Testis (tissue), 2 donors: Measurements from ENCODE around the gene GLIS1.

Experiments used
- POLR2A ChIP-seq: fragments of 450-650 bp; IDR thresholded peaks from one replicate; pipeline ENCODE4 v1.6.1; 2017; ENCODE audit warnings: antibody characterized with exemption, mild to moderate bottlenecking, moderate library complexity
- TF ChIP-seq, protein P1 (sequence below), 3 experiments: fragments of 450-650 bp in 2 of 3; fragments of 200-600 bp in 1 of 3; sonication (generic) in 1 of 3; IDR thresholded peaks; one replicate each; pipeline ENCODE4 v1.5.1; 2016 to 2019; ENCODE audit warnings: antibody characterized with exemption in 3 of 3, mild to moderate bottlenecking in 2 of 3, moderate library complexity in 1 of 3

GRCh38 chr1:53549781-53550180, 189.2 kb downstream of the GLIS1 start:
- TF ChIP-seq, protein P1, sequence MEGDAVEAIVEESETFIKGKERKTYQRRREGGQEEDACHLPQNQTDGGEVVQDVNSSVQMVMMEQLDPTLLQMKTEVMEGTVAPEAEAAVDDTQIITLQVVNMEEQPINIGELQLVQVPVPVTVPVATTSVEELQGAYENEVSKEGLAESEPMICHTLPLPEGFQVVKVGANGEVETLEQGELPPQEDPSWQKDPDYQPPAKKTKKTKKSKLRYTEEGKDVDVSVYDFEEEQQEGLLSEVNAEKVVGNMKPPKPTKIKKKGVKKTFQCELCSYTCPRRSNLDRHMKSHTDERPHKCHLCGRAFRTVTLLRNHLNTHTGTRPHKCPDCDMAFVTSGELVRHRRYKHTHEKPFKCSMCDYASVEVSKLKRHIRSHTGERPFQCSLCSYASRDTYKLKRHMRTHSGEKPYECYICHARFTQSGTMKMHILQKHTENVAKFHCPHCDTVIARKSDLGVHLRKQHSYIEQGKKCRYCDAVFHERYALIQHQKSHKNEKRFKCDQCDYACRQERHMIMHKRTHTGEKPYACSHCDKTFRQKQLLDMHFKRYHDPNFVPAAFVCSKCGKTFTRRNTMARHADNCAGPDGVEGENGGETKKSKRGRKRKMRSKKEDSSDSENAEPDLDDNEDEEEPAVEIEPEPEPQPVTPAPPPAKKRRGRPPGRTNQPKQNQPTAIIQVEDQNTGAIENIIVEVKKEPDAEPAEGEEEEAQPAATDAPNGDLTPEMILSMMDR (IDR thresholded peaks at IDR 0.05), result no peak
- TF ChIP-seq POLR2A, result no peak
